NCI-H1694 treated with DMSO at 0.1 percent for 48 hours (cell line): ENCODE measurements around the gene KCNH2.
"Not testable (repeated sequence)": the region's sequence is repeated elsewhere in the genome, so short reads cannot be mapped to it uniquely, and the experiment has no call there.

ENCODE experiments used
- DNase-seq: peaks from one replicate; lab custom pipeline; 2025; lab: John Stamatoyannopoulos, UW

Gene KCNH2

DNA sequence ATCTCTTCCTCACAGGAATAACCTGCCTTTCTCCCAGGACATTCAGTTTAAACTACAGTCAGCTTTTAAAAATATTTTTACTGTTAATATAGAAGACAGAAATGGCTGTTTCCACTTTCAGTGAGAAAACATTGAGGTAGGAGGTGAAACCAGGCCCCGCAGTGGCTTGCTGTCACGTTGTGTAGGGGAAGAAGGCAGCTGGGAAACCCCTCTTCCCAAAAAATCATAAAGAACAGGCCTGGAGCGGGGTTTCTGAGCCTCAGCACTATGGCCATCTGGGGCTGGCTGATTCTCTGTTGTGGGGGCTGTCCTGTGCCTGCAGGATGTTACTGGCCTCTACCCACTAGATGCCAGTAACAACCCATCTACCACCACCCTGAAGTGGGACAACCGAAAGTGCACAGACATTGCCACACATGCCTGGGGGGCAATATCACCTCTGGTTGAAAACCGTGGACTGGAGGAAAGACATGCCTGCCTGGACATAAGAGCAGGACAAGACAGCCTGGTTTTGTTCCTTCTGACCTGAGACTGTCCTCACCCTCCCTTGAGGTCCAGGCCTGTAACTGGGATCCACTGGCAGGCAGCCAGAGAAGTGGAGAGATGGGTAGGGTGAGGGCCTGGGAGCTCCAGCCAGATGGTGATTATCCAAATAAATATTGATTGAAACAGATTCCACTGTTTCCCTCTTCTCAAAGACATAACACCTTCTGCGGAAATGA, 43.9 kb downstream of the KCNH2 start:
- no peak for DNase-seq

- peak; percentile 45 for DNase-seq
Observed at GRCh38 chr7:150931199-150931869, 46.8 kb downstream of the KCNH2 start.

DNA sequence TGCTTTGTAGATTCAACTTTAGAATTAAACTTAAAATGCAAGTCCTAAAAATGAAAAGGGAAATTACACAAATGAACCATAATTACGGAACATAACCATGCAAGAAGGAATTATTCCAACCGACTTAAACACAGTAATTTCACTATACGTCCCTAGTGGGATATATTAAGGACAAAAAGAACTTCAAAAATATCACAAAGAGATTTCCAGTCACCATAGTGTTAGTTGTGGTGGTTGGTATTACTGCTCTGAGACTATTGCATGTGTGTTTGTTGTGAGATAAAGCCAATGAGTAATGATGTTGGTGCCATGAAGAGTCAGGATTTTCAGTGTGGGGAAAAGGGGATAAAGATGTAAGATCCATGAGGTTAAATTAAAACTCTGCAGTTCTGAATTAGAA, 49.6 kb downstream of the KCNH2 start:
- no peak for DNase-seq

DNA sequence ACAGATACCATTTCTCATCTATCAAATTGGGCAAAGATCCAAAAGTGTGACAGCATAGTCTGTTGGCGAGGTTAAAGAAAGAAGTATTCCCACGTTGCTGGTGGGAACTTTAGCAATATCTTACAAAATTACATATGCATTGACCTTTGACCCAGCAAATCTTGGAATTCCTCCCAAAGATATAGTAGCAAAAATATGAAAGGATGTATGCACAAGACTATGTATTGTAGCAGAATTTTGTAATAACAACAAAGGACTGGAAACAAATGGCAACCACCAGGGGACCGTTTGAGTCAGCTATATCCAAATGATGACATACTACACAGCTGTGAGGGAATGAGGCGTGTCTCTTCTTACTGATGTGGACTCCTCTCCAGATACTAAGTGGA, 50.2 kb downstream of the KCNH2 start:
- DNase-seq = no peak

GRCh38 chr7:150927157-150927955, 50.8 kb downstream of the KCNH2 start:
- DNase-seq = no peak

DNA sequence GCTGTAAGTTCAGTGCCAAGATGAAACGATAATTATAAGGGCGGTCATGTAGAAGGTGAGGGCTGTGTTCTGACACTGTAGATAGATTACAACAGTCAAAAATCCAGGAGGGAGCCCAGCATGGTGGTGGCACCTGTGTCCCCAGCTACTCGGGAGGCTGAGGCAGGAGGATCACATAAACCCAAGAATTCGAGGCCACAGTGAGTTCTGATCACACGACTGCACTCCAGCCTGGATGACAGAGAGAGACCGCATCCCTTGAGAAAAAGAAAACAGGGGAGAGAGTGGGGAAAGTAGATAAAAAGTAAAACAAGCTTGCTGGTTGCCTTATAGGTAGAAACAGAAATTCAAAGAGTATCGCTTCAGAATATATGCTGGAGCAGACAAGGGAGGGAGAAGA, 52.1 kb downstream of the KCNH2 start:
- DNase-seq = no peak

DNA sequence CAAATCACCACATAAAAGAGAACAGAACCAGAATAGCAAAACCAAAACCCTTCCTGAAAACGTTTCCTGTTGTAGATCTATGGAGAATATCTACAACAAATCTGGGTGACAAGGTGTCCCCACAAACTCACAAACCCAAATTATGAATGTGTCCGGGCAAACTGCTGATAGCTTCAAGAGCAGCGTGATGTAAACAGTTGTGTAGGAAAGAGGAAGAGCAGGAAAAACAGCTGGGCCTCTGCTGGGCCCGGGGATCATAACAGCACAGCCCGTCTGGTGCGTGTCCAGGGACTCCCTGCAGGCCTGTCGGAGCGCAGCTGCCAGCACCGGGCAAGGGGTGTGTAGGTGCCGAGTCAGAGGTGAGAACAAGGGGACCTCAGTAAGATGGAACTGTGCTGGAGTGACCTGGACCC, 53.7 kb downstream of the KCNH2 start:
- DNase-seq = no peak

DNA sequence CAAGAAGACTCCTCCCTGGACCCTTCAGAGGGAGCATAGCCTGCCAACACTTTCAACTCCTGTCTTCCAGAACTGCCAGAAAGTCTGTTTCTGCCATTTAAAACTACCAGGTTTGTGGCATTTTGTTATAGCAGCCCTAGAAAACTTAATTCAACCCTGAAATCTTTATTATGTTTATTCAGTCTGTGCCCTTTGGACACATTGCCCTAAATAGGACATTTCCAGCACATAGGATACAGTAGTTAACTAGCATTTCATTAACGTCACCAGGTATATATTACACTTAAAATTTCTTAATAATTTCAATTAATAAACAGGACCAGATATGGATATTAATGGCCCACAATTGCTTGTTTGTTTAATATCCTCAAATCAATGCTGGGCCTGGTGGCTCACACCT, 54.3 kb downstream of the KCNH2 start:
- DNase-seq = no peak

DNA sequence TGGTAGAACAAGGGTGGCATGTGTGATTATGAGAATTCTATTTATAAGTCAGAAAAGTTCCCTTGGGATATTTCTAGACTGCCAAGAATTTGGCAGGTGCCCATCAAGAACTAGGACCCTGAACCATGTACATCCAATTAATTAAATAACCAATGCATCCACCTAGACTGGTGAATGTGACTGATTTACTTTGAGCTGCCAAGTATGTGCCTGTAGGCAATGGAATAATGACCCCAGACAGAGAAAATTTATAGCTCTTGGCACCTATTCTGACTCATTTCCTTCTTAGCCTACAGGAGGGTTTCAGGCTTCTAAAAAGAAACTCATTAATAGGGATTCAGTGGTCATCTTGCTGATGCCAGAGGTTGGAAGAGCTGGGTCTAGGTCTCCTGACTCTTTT, 54.9 kb downstream of the KCNH2 start:
- no peak for DNase-seq

DNA sequence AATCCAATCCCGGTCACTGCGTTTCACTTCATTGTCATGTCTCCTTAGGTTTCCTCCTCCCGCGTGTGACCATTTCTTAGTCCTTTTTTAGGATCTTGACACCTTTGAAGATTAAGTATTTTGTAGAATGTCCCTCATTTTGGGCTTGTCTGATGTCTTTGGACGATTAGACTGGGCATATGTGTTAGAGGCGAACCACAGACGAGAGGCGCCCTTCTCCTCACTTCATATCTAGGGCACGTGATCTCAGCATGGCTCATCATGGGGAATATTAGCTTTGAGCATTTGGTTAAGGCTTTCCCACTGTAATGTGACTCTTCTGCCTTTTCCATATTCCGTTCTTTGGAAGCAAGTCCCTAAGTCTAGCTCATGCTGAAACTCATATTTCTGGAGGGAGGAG, 59.0 kb downstream of the KCNH2 start:
- no peak for DNase-seq

DNA sequence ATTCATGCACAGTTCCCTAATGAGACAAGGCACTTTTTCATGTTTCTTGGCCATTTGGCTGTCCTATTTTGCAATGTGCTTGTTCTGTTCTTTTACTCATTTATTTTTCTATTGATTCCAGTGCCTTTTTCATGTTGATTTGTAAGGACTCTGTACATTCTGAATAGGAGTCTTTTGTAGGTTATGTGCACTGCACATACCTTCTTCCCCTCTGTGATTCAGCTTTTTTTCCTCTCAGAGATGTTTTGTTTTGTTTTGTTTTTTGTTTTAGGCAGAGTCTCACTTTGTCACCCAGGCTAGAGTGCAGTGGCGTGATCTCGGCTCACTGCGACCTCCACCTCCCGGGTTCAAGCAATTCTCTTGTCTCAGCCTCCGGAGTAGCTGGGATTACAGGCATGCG, 59.7 kb downstream of the KCNH2 start:
- no peak for DNase-seq

DNA sequence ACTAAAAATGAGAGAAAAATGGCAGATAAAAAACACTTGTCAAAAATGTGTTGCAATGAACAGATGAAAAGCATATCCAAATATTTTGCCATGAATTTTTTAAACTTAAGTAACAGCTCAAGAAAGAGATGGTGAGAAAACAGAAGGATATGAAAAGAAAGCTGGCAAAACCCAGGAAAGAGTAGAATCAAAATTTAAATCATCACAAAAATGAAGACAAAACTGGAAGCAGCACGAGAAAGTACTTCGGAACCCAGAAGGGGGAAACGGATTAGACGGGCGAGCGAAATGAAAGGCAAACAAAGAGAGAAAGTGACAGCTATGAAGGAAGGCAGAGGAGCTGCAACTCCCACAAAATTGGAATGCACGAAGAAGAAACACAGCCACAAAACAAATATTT, 60.2 kb downstream of the KCNH2 start:
- no peak for DNase-seq

DNA sequence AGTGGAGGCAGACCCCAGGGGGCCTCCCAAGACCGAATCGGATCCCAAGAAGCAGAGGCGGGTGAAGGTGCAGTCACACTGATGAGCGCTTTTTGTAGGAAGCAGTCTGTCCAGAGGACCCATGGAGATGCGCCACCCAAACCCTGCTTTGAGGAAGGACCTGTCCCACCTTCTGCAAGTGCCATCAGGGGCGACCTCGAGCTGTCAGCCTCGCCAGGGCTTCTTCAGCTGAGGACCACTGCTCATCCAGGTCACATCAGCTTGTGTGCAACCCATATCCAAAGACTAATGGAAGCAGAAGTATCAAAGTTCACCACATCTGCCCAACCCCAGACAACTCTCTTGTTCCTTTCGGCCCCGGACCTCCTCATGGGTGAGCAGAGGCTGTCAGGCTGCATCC, 61.5 kb downstream of the KCNH2 start:
- no peak for DNase-seq

DNA sequence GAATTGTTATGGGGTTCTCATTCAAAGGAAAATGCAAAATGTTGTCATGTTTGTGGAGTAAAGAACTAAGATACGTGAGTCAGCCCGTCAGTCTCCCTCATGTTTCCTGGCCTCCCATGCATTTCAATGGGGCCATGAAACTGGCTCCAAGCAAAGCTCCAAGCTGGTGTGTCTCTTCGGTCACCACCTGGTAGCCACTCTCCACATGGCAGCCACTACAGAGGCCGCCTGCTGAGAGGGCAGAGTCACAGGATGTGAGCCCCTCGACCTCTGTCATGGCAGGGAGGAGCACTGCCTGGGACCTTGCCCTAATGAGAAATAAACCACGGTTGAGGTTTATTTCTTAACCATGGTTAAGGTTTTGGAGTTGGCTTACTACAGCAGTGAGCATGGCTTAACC, 63.2 kb downstream of the KCNH2 start:
- no peak for DNase-seq

GRCh38 chr7:150914196-150914595, 63.9 kb downstream of the KCNH2 start:
- no peak for DNase-seq

GRCh38 chr7:150912427-150912826, 65.7 kb downstream of the KCNH2 start:
- DNase-seq = no peak

DNA sequence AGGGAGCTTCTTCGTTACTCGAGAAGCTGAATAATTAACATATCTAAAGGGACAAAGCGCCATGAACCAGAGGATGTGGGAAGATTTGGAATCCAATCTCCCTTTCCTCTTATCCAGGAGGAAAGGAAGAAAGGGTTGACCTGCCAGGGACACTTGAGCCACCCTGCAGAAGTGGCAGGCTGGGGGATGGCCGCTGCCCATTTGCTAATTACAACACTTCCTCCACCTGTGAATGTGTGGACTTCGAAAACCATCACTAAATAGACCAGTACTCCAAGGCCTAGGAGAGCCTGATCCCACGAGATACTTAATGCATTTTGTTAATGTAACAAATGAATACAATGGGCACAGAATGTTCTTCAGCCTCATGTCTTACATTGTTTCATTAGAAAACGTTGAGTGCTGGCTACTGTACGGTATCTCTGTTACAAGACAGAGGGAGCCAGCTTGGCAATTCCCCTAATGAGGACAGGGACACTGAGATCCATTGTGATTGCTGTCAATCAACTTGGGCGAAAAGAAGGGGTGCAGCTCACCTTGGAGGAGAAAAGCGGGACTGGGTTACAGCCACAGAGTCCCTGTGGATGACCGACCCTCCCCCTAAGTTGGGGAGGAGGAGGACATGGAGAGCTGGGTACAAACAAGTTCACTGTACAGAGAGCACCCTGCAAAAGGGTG, 66.4 kb downstream of the KCNH2 start:
- DNase-seq = no peak

- DNase-seq = no peak
Observed at GRCh38 chr7:150910996-150911422, 67.1 kb downstream of the KCNH2 start.

GRCh38 chr7:150910305-150910995, 67.7 kb downstream of the KCNH2 start:
- DNase-seq = not testable (repeated sequence)

DNA sequence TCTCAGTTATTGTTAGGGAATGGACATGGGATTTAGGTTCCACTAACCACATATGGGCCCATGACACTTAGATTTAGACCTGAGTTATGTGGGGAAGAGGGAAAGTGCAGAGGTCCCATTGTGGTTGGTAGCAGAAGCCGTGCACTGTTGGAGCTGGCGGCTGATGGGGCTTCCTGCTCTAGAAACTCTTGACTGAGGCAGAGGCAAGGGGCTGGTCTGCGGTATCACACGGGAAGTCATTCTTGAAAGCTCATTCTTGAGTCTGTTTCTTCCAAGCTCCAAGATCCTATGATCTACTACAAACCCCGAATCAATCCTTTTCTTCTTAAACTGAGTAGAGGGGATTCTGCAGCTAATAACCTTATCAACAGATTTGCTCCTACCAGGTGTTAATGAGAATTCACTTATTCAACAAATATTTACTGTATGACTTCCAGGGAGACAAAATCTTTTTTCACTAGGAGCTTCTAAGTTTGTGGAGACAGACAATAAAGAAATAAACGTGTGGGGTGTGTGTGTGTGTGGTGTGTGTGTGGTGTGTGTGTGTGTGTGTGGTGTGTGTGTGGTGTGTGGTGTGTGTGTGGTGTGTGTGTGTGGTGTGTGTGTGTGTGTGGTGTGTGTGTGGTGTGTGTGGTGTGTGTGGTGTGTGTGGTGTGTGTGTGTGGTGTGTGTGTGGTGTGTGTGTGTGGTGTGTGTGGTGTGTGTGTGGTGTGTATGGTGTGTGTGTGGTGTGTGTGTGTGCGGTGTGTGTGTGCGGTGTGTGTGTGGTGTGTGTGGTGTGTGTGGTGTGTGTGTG, 68.7 kb downstream of the KCNH2 start:
- no peak for DNase-seq

- DNase-seq = no peak
Observed at GRCh38 chr7:150908173-150908572, 69.9 kb downstream of the KCNH2 start.
